HepG2 (cell line): ENCODE results near the gene JMY. TPM values are rescaled to one million over a fixed set of nuclear protein-coding genes. Genes with fewer than 3 reads are reported as not detected.

Experiments used
- ARID2 ChIP-seq: sonication (generic); formaldehyde crosslinking; IDR thresholded peaks from 2 replicates; pipeline ENCODE4 v1.8.1; 2022; ENCODE audit warnings: mild to moderate bottlenecking, missing genetic modification reagents, borderline replicate concordance
- ARID4A ChIP-seq: sonication (generic); formaldehyde crosslinking; IDR thresholded peaks from 2 replicates; pipeline ENCODE4 v1.5.0; 2020; ENCODE audit warnings: mild to moderate bottlenecking, missing genetic modification reagents, borderline replicate concordance
- CEBPG ChIP-seq: IDR thresholded peaks from 2 replicates; pipeline ENCODE4 v1.6.1; 2016
- DR1 ChIP-seq: sonication (generic); formaldehyde crosslinking; IDR thresholded peaks from 2 replicates; pipeline ENCODE4 v1.8.0; 2021; ENCODE audit warnings: mild to moderate bottlenecking, missing genetic modification reagents, inconsistent platforms
- GATA4 ChIP-seq: sonication (generic); IDR thresholded peaks from 2 replicates; pipeline ENCODE4 v1.6.1; 2016; ENCODE audit warnings: antibody characterized with exemption, low read depth, borderline replicate concordance
- MAFK ChIP-seq, 2 experiments: IDR thresholded peaks in 1 of 2; conservative IDR thresholded peaks in 1 of 2; 2 replicates each; pipeline ENCODE4 v1.6.1; 2011; ENCODE audit warnings: improper control_type of control experiment in 2 of 2, low read length in 2 of 2
- MNT ChIP-seq: fragments of 450-650 bp; IDR thresholded peaks from 2 replicates; pipeline ENCODE4 v1.6.1; 2016
- RFX3 ChIP-seq: IDR thresholded peaks from 2 replicates; pipeline ENCODE4 v1.6.1; 2016; ENCODE audit warnings: missing biosample characterization, missing genetic modification reagents
- SMAD1 ChIP-seq: sonication (generic); formaldehyde crosslinking; IDR thresholded peaks from 2 replicates; pipeline ENCODE4 v1.4.0; 2020; ENCODE audit warnings: missing genetic modification reagents, low read depth, mild to moderate bottlenecking, borderline replicate concordance
- SNAPC5 ChIP-seq: sonication (generic); formaldehyde crosslinking; IDR thresholded peaks from 2 replicates; pipeline ENCODE4 v1.8.1; 2023; ENCODE audit warnings: mild to moderate bottlenecking, missing genetic modification reagents, borderline replicate concordance
- TEAD3 ChIP-seq: optimal IDR thresholded peaks from 2 replicates; pipeline ENCODE3; 2016; ENCODE audit warnings: borderline replicate concordance
- TFDP1 ChIP-seq: IDR thresholded peaks from 2 replicates; pipeline ENCODE4 v1.6.1; 2016; ENCODE audit warnings: missing compliant biosample characterization, missing genetic modification reagents, borderline replicate concordance
- UBTF ChIP-seq: sonication (generic); formaldehyde crosslinking; IDR thresholded peaks from 2 replicates; pipeline ENCODE4 v1.4.0; 2020; ENCODE audit warnings: mild to moderate bottlenecking, missing genetic modification reagents
- ZBTB14 ChIP-seq: sonication (generic); formaldehyde crosslinking; IDR thresholded peaks from 2 replicates; pipeline ENCODE4 v1.4.0; 2020; ENCODE audit warnings: missing genetic modification reagents
- ZBTB21 ChIP-seq: sonication (generic); formaldehyde crosslinking; IDR thresholded peaks from 2 replicates; pipeline ENCODE4 v1.4.0; 2020; ENCODE audit warnings: missing genetic modification reagents
- ZNF343 ChIP-seq: sonication (generic); formaldehyde crosslinking; IDR thresholded peaks from 2 replicates; pipeline ENCODE4 v1.4.0; 2020; ENCODE audit warnings: mild to moderate bottlenecking, missing genetic modification reagents
- ZNF431 ChIP-seq: sonication (generic); formaldehyde crosslinking; IDR thresholded peaks from 2 replicates; pipeline ENCODE4 v1.9.0; 2022; ENCODE audit warnings: missing genetic modification reagents, low read depth, mild to moderate bottlenecking, borderline replicate concordance
- ZNF773 ChIP-seq: sonication (generic); formaldehyde crosslinking; IDR thresholded peaks from 2 replicates; pipeline ENCODE4 v1.4.0; 2020; ENCODE audit warnings: missing genetic modification reagents, borderline replicate concordance
- polyA plus RNA-seq, 8 experiments: library from polyadenylated mRNA; depleted of rRNA in 3 of 8; stranded (reverse) in 7 of 8; unstranded in 1 of 8; fragments of >200 nt; fragmentation: Illumina TruSeq in 4 of 8; extraction: Trizol in 4 of 8; gene quantifications; 2 replicates each; pipeline versions ENCODE4 v1.2.1 to v1.2.3, GENCODE V29; 2011 to 2016; ENCODE audit warnings: low read depth in 4 of 8, missing spikeins in 1 of 8, mixed read lengths in 1 of 8; ENCODE audit not compliant: insufficient read depth in 1 of 8
- total RNA-seq, 5 experiments: library from RNA; depleted of rRNA; stranded (reverse); fragments of >200 nt; fragmentation: Illumina TruSeq; extraction: Trizol; gene quantifications; 2 replicates each; pipeline ENCODE4 v1.2.3, GENCODE V29; 2016; ENCODE audit warnings: low read depth in 1 of 5

Gene JMY
- total and polyA plus RNA-seq, 2 of the 13 experiments (the other 11 are each of a cell fraction or from before 2014, with no cell fraction given), result 4.0 to 4.2 TPM

GRCh38 chr5:79235634-79236361, at the start of gene JMY (continued):
- TF ChIP-seq GATA4, result peak; percentile 34; the same call in 1 of the 2 replicates
- TF ChIP-seq SNAPC5, result no peak
- no peak; the same call in 1 of the 2 replicates for TF ChIP-seq TFDP1
- peak; percentile 93 for TF ChIP-seq MNT
- no peak for TF ChIP-seq ZNF343 (CRISPR knock-in tag)
- 0 out of 2 replicates have a peak, but pooled peaks have one; percentile 57 for TF ChIP-seq ZBTB21 (CRISPR knock-in tag)
- peak; percentile 8; the same call in 1 of the 2 replicates for TF ChIP-seq ZNF431 (CRISPR knock-in tag)
- TF ChIP-seq CEBPG (CRISPR knock-in tag), result no peak
- no peak for TF ChIP-seq DR1 (CRISPR knock-in tag)
- TF ChIP-seq RFX3, result no peak
- TF ChIP-seq ZBTB14, result peak; percentile 88
- TF ChIP-seq ARID4A, result peak; percentile 70
- no peak for TF ChIP-seq SMAD1
- TF ChIP-seq ZNF773 (CRISPR knock-in tag), result 0 out of 2 replicates have a peak, but pooled peaks have one; percentile 38
- no peak for TF ChIP-seq TEAD3
- no peak for TF ChIP-seq MAFK (conservative IDR thresholded peaks at IDR 0.05 in 1 of 2, IDR thresholded peaks at IDR 0.05 in 1 of 2; ENCODE audit: low read length in 2 of 2)
- peak; percentile 71; the same call in 1 of the 2 replicates for TF ChIP-seq ARID2 (CRISPR knock-in tag)
- TF ChIP-seq UBTF (CRISPR knock-in tag), result peak; percentile 76
